ENCODE results near the gene KIF1B. TPM values are rescaled to one million over a fixed set of nuclear protein-coding genes. Genes with fewer than 3 reads are reported as not detected.

Gene KIF1B
- total RNA-seq, 4 donors from 2014 or later: 45.7 to 63.5 (median 52.1) TPM

DNA sequence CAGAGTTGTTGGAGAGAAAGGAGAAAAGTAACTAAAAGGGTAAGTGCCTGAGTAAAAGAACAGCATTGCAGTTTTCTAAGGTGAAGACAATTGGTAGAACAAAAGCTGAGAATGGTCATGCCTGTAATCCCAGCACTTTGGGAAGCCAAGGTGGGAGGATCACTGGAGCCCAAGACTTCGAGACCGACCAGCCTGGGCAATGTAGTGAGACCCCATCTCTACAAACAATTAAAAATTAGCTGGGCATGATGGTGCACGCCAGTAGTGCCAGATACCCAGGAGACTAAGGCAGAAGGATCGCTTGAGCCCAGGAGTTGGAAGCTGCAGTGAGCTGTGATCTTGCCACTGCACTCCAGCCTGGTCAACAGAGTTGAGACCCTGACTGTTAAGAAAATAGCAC is 173.3 kb downstream of the KIF1B start:
- TF ChIP-seq, protein P1, sequence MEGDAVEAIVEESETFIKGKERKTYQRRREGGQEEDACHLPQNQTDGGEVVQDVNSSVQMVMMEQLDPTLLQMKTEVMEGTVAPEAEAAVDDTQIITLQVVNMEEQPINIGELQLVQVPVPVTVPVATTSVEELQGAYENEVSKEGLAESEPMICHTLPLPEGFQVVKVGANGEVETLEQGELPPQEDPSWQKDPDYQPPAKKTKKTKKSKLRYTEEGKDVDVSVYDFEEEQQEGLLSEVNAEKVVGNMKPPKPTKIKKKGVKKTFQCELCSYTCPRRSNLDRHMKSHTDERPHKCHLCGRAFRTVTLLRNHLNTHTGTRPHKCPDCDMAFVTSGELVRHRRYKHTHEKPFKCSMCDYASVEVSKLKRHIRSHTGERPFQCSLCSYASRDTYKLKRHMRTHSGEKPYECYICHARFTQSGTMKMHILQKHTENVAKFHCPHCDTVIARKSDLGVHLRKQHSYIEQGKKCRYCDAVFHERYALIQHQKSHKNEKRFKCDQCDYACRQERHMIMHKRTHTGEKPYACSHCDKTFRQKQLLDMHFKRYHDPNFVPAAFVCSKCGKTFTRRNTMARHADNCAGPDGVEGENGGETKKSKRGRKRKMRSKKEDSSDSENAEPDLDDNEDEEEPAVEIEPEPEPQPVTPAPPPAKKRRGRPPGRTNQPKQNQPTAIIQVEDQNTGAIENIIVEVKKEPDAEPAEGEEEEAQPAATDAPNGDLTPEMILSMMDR (IDR thresholded peaks at IDR 0.05): no peak
- no peak for ATAC-seq (ENCODE audit: low FRiP score)
- DNase-seq (ENCODE audit: low spot score): no peak

DNA sequence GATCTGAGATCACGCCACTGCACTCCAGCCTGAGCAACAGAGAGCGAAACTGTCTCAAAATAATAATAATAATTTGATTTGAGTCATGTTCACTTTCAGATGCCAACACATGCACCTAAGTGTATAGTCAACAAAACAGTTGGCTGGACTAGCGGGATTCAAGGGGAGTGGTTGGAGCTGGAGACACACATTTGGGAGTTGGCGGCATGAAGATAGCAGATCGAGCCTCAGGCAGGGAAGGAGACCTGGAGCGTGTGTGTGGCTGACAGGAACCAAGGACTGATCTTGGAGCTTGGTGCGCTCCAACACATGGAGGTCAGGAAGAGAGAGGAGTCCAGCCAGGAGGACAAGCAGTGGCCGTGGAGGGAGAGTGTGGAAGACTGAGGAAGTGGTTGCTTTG is 173.8 kb downstream of the KIF1B start:
- TF ChIP-seq, protein P1 (IDR thresholded peaks at IDR 0.05): no peak
- ATAC-seq (ENCODE audit: low FRiP score) (no peak), DNase-seq (ENCODE audit: low spot score) (no peak)

DNA sequence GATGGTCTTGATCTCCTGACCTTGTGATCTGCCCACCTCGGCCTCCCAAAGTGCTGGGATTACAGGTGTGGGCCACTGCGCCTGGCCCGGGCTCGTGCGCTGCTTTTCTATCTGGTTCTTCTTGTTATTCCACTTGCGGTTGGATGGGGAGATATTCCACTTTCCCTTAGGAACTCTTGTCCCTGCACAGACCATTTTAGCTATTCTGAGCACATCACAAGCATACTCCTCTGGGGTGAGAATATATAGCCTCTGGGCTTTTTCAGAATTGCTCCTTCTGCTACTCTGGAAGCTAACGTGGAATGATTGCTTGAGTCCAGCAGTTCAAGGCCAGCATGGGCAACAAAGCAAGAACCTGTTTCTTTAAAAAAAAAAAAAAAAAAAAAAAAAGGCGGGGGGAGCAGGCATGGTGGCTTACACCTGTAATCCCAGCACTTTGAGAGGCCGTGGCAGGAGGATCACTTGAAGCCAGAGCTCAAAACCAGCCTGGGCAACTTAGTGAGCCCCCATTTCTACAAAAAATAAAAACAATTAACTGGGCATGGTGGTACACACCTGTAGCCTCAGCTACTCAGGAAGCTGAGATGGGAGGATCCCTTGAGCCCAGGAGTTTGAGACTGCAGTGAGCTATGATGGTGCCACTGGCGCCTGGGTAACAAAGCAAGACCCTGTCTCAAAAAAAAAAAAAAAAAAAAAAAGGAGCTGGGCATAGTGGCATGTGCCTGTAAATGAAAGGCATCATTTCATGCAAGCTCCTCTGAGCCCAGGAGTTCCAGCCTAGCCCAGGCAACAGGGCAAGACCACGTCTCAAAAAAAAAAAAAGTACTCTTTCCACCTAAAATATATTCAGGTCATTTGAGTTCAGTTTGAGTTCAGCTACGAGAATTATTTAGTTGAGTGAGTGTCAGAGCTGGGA is 176.6 kb downstream of the KIF1B start:
- TF ChIP-seq, protein P1 (IDR thresholded peaks at IDR 0.05): no peak

DNA sequence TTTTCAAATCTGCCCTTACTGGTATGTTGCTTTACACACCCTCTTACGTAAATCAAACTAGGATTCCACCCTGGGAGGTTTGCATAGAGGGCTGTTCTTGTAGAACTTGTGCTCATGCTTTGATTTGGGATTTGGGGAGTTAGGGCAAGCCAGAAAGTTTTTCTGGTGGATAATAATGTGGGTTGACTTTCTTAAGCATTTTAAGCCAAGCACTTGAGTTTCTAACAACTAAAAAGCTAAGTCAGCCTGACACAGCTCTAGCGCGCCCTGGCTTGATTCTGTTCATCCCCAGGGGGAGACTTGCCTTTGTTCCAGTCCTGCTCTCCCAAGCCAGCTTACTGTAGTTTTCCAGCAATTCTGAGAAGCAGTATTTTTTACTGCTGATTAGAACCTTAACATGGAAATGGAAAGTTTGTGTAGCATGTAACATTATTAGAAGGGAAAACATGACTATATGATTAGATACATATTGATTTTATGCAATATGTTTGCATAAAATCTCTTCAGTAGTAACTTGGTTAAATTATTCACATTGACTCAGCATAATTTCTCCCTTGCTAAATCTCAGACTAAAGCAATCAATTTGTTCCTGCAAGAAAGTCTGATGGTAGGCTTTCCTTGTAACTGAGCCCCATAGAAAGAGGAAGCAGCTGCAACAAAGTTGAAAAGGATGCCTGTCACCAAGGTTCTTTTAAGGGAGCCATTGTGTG is 177.5 kb downstream of the KIF1B start:
- peak; percentile 82 for ATAC-seq (ENCODE audit: low FRiP score)
- no peak for DNase-seq (ENCODE audit: low spot score)
- TF ChIP-seq, protein P1 (IDR thresholded peaks at IDR 0.05): no peak

More for the DNA sequence above, 176.6 kb downstream of the KIF1B start:
- DNase-seq (ENCODE audit: low spot score): no peak
- ATAC-seq (ENCODE audit: low FRiP score): no peak

DNA sequence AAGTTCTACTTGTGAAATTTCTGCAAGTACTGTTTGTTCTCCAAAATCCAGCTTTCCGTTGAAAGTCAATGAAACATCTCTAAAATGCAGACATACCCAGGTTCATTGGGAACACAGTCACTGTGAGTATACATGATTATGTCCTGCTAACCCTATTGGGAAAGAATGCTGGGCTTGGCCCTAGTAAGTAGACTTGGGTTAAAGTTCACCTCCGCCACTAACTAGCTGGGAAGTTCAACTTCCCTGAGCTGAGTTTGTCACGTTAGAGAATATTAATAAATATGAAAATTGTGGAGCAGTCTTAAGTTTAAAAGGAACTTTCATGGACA is 178.0 kb downstream of the KIF1B start:
- no peak for DNase-seq (ENCODE audit: low spot score)
- TF ChIP-seq, protein P1 (IDR thresholded peaks at IDR 0.05): no peak
- peak; percentile 34 for ATAC-seq (ENCODE audit: low FRiP score)

DNA sequence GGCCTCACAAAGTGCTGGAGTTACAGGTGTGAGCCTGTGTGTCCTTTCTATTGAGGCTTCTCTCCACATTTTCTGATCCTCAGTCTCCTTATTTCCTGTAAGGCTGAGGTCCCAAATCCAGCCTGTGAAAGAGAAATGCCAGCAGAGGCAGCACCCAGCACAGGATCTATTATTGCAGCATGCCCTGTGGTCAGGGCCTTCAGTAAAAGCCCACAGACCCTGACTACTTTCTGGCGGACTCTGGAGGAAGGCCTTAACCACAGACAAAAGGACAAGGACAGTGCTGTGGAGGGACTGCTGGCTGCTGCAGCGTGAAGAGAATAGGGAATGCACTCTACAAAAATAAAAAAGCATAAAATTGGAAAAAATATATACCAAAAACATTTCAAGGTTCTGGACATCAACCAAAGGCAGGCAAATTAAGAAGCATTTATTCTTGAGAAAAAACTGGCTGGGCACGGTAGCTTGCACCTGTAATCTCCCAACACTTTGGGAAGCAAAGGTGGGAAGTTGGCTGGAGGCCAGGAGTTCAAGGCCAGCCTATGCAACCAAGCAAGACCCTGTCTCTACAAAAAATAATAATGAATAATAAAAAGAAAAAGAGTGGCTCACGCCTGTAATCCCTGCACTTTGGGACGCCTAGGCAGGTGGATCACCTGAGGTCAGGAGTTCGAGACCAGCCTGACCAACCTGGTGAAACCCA is 179.1 kb downstream of the KIF1B start:
- ATAC-seq (ENCODE audit: low FRiP score): no peak
- DNase-seq (ENCODE audit: low spot score): no peak
- TF ChIP-seq, protein P1 (IDR thresholded peaks at IDR 0.05): no peak

All from omental fat pad (tissue), 4 donors.